Neural cell (in vitro differentiated cells): Measurements from ENCODE around the gene CH25H. TPM values are rescaled to one million over a fixed set of nuclear protein-coding genes. Genes with fewer than 3 reads are reported as not detected.

Source experiments
- H2AFZ ChIP-seq: fragments of 200-600, 300-800 bp; sonication (generic), shearing (Covaris generic); 2 replicates; pipeline ENCODE4 v1.6.0; 2014; ENCODE audit warnings: low read depth, mild to moderate bottlenecking, antibody characterized with exemption, low read length, moderate library complexity
- H3F3A ChIP-seq: fragments of 200-600 bp; shearing (Covaris generic); 2 replicates; pipeline ENCODE4 v1.6.1; 2016; ENCODE audit warnings: mild to moderate bottlenecking, moderate library complexity, mixed read lengths, antibody characterized with exemption, low read length; ENCODE audit not compliant: insufficient read depth, poor library complexity, severe bottlenecking
- H3K27ac ChIP-seq: fragments of 200-600, 300-800 bp; sonication (generic), shearing (Covaris generic); 2 replicates; pipeline ENCODE4 v1.5.1; 2014; ENCODE audit warnings: mild to moderate bottlenecking, low read length, moderate library complexity
- H3K27me3 ChIP-seq: fragments of 300-800, 200-600 bp; sonication (generic), shearing (Covaris generic); 2 replicates; pipeline ENCODE4 v1.6.0; 2014; ENCODE audit warnings: mild to moderate bottlenecking, low read depth, low read length, moderate library complexity; ENCODE audit not compliant: insufficient read depth
- H3K36me3 ChIP-seq: fragments of 300-800, 200-600 bp; sonication (generic), shearing (Covaris generic); 2 replicates; pipeline ENCODE4 v1.5.1; 2014; ENCODE audit warnings: mild to moderate bottlenecking, antibody characterized with exemption, low read length, moderate library complexity; ENCODE audit not compliant: insufficient read depth
- H3K4me2 ChIP-seq: fragments of 300-800, 200-600 bp; sonication (generic), shearing (Covaris generic); 2 replicates; pipeline ENCODE4 v1.6.0; 2014; ENCODE audit warnings: mild to moderate bottlenecking, low read length
- H3K4me3 ChIP-seq: fragments of 300-800, 200-600 bp; sonication (generic), shearing (Covaris generic); 2 replicates; pipeline ENCODE4 v1.5.1; 2014; ENCODE audit warnings: mild to moderate bottlenecking, low read length, moderate library complexity
- H3K79me2 ChIP-seq: fragments of 200-600 bp; shearing (Covaris generic); replicated peaks from 2 replicates; pipeline ENCODE4 v1.6.0; 2014; ENCODE audit warnings: mild to moderate bottlenecking, low read length, moderate library complexity; ENCODE audit not compliant: insufficient read depth
- H3K9ac ChIP-seq: fragments of 300-800, 200-600 bp; sonication (generic), shearing (Covaris generic); 2 replicates; pipeline ENCODE4 v1.6.1; 2016; ENCODE audit warnings: mild to moderate bottlenecking, low read length, mixed read lengths
- H3K9me2 ChIP-seq: fragments of 200-600 bp; shearing (Covaris generic); 2 replicates; pipeline ENCODE4 v1.6.1; 2016; ENCODE audit warnings: mild to moderate bottlenecking, low read length, mixed read lengths; ENCODE audit not compliant: insufficient read depth
- H3K9me3 ChIP-seq: fragments of 200-600, 300-800 bp; sonication (generic), shearing (Covaris generic); 2 replicates; pipeline ENCODE4 v1.6.1; 2016; ENCODE audit warnings: mild to moderate bottlenecking, mixed run types, low read length, moderate library complexity, mixed read lengths
- H4K20me1 ChIP-seq: fragments of 200-600 bp; shearing (Covaris generic); 2 replicates; pipeline ENCODE4 v1.6.1; 2016; ENCODE audit warnings: mild to moderate bottlenecking, mixed run types; ENCODE audit not compliant: insufficient read depth
- CTCF ChIP-seq: fragments of 450-650 bp; IDR thresholded peaks from 2 replicates; pipeline ENCODE4 v1.5.1; 2014; ENCODE audit warnings: antibody characterized with exemption, mild to moderate bottlenecking, moderate library complexity; ENCODE audit not compliant: poor library complexity, severe bottlenecking
- EP300 ChIP-seq: fragments of 450-650 bp; conservative IDR thresholded peaks from 2 replicates; pipeline ENCODE4 v1.6.1; 2014; ENCODE audit warnings: antibody characterized with exemption, mild to moderate bottlenecking, moderate library complexity; ENCODE audit not compliant: poor library complexity, severe bottlenecking
- EZH2 ChIP-seq: fragments of 200-600, 300-800 bp; shearing (Covaris generic), sonication (generic); IDR thresholded peaks from 2 replicates; pipeline ENCODE4 v1.6.1; 2014; ENCODE audit warnings: antibody characterized with exemption, low read length, borderline replicate concordance, mild to moderate bottlenecking; ENCODE audit not compliant: insufficient read depth, poor library complexity, severe bottlenecking
- MXI1 ChIP-seq: fragments of 450-650 bp; conservative IDR thresholded peaks from 2 replicates; pipeline ENCODE4 v1.6.1; 2014; ENCODE audit warnings: antibody characterized with exemption, mild to moderate bottlenecking; ENCODE audit not compliant: poor library complexity, severe bottlenecking
- POLR2AphosphoS5 ChIP-seq: IDR thresholded peaks from 2 replicates; pipeline ENCODE4 v1.6.1; 2012
- RAD21 ChIP-seq: fragments of 450-650 bp; conservative IDR thresholded peaks from 2 replicates; pipeline ENCODE4 v1.6.1; 2014; ENCODE audit warnings: antibody characterized with exemption, mild to moderate bottlenecking, moderate library complexity
- REST ChIP-seq: IDR thresholded peaks from 2 replicates; pipeline ENCODE4 v1.6.1; 2012; ENCODE audit warnings: borderline replicate concordance
- polyA plus RNA-seq: library from polyadenylated mRNA; depleted of rRNA; stranded (reverse); fragments of >200 nt; gene quantifications from 2 replicates; pipeline ENCODE4 v1.2.3, GENCODE V29; 2014

The CH25H gene
- polyA plus RNA-seq, 1 donor from 2014 or later, result 0.22 TPM

- TF ChIP-seq REST, result no peak
- TF ChIP-seq CTCF, result no peak
- no peak for TF ChIP-seq POLR2AphosphoS5
- no peak for TF ChIP-seq MXI1
- no peak for TF ChIP-seq EP300
- no peak for TF ChIP-seq RAD21
- H3K4me3 ChIP-seq, result no peak overlapping the region
- no peak overlapping the region for H2AFZ ChIP-seq
- H3K27me3 ChIP-seq, result no peaks in the 10 kb centered on the region
- no peak overlapping the region for H3K27ac ChIP-seq
- no peaks in the 10 kb centered on the region for H3K36me3 ChIP-seq
- no peak overlapping the region for H3K4me2 ChIP-seq
- no peaks in the 10 kb centered on the region for H3F3A ChIP-seq
- no peaks in the 10 kb centered on the region for H3K9me2 ChIP-seq
- no peaks in the 10 kb centered on the region for H3K9me3 ChIP-seq
- no peaks in the 10 kb centered on the region for H4K20me1 ChIP-seq
- H3K9ac ChIP-seq, result no peak overlapping the region
- H3K79me2 ChIP-seq, result no peaks in the 10 kb centered on the region
These were observed 21.5 kb downstream of the CH25H start for GRCh38 chr10:89185658-89186057.

DNA sequence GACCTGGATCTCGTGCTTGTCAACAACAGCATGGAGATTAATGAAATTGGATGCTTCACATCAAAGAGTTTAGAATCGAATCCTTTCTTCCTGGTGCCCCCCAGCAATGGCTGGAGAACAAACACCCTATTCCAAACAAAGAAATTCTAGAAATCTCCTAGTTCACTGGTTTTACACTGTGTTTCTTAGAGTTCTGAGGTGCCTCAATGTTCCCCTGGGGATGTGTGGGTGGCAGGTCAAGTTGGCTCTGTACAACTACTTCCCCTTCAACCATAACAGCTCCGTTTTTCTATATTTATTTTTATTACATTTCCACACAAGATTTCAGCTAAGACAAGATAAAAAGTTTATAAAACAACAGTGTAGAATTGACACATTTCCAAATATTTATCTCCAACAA lies 22.5 kb downstream of the CH25H start:
- H3K9ac ChIP-seq, result no peak overlapping the region
- no peaks in the 10 kb centered on the region for H3F3A ChIP-seq
- H3K36me3 ChIP-seq, result no peaks in the 10 kb centered on the region
- H3K9me3 ChIP-seq, result no peaks in the 10 kb centered on the region
- no peaks in the 10 kb centered on the region for H3K9me2 ChIP-seq
- H3K4me2 ChIP-seq, result no peak overlapping the region
- H3K79me2 ChIP-seq, result no peaks in the 10 kb centered on the region
- TF ChIP-seq MXI1, result no peak
- H2AFZ ChIP-seq, result no peak overlapping the region
- H3K27me3 ChIP-seq, result no peaks in the 10 kb centered on the region
- H4K20me1 ChIP-seq, result no peaks in the 10 kb centered on the region
- H3K4me3 ChIP-seq, result no peak overlapping the region
- H3K27ac ChIP-seq, result no peak overlapping the region

- no peak overlapping the region for H3K9ac ChIP-seq
- no peak overlapping the region for H2AFZ ChIP-seq
- H3K27me3 ChIP-seq, result no peaks in the 10 kb centered on the region
- TF ChIP-seq EZH2 (no peak), REST (no peak), POLR2AphosphoS5 (no peak)
- no peaks in the 10 kb centered on the region for H3K9me3 ChIP-seq
- H3K27ac ChIP-seq, result no peak overlapping the region
- H4K20me1 ChIP-seq, result no peaks in the 10 kb centered on the region
- no peaks in the 10 kb centered on the region for H3K36me3 ChIP-seq
- no peak overlapping the region for H3K4me2 ChIP-seq
- H3K79me2 ChIP-seq, result no peaks in the 10 kb centered on the region
- H3K4me3 ChIP-seq, result no peak overlapping the region
- no peaks in the 10 kb centered on the region for H3F3A ChIP-seq
- H3K9me2 ChIP-seq, result no peaks in the 10 kb centered on the region
These were observed 23.5 kb downstream of the CH25H start for GRCh38 chr10:89183571-89183970.
